GM18867 (cell line): ENCODE results near the gene PANX1.
"Not testable (repeated sequence)": the region's sequence is repeated elsewhere in the genome, so short reads cannot be mapped to it uniquely, and the experiment has no call there.

Experiments
- ATAC-seq: cut with Tn5 transposase; IDR thresholded peaks from one replicate; pipeline ENCODE4 v1.9.1; 2021; ENCODE audit warnings: mild to moderate bottlenecking, moderate library complexity; ENCODE audit not compliant: unreplicated experiment

Gene PANX1

DNA sequence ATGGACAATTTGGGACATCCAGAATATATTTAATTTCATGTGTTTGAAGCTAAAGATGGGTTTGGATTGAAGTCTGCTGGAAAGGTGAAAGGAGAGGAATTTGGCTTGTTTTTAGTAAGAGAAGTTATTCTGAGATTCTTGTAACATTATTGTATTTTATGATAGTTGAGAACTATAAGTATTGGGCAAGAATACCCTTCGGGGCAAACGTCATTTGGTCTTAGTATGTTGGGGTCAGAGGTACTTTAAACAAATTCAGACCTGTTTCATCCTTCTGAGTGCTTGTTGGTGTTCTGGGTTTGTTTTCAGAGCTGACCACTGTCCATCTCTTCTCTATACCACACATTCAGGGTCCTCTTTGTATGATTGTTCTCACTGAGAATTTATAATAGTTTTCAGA lies 19.5 kb downstream of the PANX1 start:
- no peak for ATAC-seq

DNA sequence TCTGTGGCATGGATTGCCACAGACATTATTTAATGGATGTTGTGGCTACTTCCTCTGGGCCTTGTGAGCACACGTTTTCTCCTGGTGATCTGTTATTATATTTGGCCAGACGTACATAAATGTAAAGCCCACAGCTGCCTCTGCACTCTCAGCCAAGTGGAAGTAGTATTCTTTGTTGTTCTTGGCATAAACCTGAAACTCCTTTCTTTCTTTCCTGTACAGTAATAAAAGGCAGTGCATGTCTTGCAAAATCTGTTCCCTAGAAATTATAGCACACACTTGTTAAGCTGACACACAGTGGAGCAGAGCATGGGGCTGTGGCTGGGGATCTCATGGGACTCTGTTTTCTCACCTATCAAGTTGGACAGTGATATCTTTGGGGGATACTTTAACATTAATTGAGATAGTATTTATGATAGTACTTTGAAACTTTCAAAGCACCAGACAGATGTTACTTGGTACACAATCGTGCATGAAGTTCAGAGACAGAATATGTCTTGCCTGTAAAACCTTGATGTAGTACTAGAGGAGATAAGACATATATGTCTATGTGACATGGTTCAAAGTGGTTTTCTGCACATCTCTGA lies 20.9 kb downstream of the PANX1 start:
- ATAC-seq = no peak

DNA sequence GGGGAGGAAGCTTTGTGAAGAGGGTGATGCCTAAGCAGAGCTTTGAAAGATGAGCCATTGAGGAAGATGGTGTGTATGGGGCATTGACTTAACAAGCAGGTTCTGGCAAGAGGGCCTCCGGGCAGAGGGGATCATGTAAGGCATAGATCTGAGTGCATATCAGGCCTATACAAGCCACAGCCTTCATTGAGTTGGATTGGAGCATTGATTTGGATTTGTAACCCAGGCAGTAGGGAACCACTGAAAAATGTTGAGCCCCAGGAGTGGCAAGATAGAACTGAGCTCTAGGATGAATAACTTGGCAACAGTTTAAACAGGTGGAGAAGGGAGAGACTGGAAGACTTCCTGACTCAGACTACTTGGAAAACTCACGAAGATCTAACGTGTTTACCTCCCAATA lies 21.4 kb downstream of the PANX1 start:
- ATAC-seq = no peak

DNA sequence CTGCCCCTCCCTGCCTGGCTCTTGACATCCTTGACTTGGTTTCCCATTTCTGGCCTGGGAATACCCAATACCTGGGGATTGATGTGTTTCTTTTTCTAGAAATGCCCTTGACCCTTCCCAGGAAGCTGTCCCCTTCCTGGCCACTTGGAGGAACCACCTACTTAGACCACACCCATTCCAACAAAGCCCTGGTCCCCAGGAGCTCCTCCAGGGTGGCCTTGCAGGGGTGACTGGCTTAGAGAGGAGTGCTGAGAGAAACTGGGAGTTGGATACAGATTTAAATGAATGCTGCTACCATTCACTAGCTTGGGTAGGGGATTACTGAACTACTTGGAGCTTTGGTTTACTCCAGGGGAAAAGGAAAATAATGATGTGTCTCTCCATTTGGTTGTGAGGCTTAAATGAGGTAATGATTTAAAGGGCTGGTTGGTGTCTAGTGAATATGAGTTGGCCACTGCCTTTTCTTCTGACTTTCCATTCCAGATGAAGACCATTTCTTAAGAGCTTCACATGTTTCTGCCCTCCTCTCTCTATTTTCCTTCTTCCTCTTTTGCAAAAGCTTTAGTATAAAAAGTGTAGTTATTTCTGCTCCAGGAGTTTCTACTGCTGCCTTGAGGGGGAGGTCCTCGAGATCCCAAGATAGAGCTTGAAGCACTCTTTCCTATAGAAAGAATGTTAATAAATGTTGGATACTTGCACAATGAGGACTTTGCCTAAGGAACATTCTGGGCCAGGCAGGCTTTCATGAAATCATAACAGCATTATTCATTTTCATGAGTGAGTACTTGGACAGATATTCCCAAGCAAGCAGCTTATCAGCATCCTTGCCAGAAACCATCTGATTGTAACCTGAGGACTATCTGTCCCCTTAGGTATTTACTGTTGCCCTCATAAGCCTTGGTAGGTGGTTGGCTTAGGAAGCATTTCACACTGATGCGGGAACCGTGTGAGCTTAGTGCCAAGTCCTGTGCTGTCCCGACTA lies 22.4 kb downstream of the PANX1 start:
- no peak for ATAC-seq

DNA sequence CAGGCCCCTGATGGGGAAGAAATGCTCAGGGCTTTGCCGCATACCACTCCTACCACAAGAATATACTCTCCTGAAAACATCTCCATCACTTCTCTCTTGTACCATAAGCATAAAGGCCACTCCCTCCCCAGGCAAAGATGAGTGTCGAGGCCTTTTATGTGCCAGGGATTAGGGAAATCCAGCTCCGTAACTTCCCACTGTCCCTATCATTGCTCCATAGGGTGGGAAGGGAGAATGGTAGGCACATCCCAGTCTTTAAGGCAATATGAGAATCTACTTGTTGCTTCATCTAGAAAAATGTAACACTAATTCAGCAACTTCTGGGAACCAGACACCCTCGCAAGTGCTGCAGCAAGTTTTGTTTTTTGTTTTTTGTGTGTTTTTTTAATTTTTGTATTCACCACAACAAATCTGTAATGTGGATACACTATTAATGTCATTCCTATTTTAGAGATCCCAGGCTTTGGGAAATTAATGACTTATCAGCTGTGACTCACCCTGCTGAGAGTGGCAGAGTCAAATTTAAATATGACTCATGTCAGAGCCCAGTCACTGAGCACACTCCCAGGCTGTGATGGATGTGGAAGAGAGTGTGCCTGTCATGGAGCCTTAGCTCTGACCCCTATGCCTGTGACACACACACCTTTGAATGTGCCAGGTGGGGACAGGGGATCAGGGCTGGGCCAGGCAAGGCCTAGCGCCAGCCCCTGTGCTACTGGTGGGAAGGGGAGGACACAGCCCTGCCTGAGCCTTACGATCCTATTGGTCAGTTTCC lies 23.4 kb downstream of the PANX1 start:
- peak; percentile 48 for ATAC-seq

DNA sequence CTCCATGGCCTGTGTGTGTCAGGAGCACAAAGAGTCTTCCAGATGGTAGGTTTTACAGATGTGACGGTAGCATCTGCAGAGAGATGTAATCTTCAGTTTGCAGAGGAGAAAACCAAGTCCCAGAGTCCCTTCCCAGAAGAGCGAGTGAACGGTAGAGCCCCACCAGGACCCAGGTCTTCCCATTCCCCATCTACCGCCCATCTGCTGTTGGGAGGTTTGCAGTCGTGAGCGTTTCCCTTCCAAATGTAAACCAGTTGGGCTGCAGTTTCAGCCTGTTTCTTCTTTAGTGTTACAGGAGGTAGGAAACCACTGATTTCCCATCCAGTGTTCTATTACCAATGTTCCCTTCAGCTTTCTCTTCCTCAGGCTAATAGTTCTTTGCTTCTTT lies 24.0 kb downstream of the PANX1 start:
- ATAC-seq = no peak

DNA sequence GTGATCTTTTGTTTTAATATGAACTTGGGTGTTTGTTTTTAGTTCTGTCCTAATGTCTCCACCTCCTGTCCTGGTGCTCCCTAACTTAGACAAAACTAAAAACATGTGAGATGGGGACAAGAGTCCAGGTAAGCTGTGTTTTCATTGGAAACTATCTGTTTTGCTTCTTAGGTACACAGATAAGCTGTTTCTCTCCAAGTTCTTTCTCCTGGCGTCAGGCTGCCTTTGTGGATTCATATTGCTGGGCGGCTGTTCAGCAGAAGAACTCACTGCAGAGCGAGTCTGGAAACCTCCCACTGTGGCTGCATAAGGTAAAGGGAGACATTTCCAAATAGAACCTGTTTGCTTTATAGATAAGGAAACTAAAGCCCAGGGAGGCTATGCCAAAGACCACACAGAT lies 24.7 kb downstream of the PANX1 start:
- no peak for ATAC-seq

DNA sequence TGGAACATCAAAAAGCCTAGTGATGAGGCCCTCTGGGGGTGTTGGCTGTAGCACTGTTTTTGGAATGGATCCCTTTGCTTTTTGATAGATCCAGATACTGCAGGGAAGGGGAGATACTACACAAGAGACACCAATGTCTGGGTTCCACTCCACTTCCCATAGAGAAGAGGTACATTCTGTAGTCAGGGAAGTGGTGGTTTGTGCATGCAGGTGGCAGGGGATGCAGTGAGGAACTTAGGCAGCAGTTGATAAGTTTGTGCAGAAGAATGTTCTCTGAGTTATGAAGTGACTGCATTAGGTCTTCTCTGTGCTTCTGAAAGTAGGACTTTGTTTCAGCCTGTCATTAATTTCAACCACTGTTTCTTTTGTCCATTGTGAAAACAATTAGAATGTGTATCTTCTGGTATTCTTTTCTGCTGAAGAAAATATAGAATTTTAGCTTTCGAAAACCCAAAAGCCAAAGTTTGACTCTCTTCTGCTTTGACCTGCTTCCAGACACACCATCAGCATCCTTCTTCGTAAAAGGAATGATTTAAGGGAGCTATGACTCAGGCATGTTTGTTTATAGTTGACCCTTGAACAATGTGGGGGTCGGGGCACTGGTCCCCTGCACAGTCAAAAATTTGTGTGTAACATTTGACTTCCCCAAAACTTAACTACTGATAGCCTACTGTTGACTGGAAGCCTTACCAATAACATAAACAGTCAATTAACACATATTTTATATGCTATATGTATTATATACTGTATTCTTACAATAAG lies 25.6 kb downstream of the PANX1 start:
- ATAC-seq = no peak

DNA sequence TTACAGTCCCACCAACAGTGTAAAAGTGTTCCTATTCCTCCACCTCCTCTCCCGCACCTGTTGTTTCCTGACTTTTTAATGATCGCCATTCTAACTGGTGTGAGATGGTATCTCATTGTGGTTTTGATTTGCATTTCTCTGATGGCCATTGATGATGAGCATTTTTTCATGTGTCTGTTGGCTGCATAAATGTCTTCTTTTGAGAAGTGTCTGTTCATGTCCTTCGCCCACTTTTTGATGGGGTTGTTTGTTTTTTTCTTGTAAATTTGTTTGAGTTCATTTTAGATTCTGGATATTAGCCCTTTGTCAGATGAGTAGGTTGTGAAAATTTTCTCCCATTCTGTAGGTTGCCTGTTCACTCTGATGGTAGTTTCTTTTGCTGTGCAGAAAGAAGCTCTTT lies 28.7 kb downstream of the PANX1 start:
- ATAC-seq = not testable (repeated sequence)

DNA sequence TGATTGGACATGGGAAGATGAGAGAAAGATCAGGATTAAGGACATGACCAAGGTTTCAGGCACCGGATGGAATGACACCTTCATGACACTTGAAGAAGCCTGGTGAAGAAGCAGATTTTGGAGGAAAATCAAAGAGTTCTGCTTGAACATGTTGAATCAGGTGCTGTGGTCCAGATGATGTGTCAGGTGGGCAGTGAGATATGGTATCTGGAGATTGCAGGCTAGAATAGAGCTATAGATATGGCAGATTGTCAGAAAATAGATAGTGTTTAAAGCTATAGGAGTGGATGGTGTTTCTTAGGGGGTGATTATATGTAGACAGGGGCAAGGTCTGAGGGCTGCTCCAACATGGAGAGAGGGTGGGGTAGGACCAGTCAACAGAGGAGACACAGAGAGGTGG lies 40.2 kb downstream of the PANX1 start:
- no peak for ATAC-seq

DNA sequence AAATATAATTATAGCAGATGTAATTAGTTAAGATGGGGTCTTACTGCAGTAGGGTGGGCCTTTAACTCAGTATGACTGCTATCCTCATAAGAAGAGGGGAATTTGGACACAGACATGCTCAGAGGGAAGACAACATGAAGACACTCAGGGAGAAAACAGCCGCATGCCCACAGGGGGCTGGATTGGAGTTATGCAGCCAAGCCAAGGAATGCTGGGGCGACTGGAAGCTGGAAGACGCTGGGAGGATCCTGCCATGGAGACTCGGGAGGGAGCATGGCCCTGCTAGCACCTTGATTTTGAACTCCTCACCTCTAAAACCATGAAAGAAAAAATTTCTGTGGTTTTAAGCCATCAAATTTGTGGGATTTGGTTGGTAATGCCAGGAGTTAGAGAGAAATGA lies 40.9 kb downstream of the PANX1 start:
- ATAC-seq = no peak

DNA sequence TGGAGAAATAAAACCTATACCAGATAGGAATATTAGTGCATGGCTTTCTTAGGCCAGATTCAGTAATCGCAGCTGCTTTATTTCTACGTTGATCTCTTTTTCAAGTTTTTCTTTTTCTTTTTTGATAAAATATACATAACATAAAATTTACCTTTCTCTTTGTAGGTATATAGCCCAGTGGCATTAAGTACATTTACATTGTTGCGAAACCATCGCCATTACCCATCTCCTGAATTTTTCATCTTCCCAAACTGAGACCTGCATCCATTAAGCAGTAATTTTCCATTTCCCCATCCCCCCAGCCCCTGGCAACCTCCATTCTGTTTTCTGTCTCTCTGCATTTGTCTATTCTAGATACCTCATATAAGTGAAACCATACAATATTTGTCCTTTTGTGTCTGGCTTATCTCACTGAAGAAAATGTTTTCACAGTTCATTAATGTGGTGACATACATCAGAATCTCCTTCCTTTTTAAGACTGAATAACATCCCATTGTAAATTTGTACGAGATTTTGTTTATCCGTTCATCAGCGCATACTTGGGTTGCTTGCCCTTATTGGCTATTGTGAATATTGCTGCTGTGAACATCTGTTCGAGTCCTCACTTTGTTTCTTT lies 41.4 kb downstream of the PANX1 start:
- ATAC-seq = no peak

DNA sequence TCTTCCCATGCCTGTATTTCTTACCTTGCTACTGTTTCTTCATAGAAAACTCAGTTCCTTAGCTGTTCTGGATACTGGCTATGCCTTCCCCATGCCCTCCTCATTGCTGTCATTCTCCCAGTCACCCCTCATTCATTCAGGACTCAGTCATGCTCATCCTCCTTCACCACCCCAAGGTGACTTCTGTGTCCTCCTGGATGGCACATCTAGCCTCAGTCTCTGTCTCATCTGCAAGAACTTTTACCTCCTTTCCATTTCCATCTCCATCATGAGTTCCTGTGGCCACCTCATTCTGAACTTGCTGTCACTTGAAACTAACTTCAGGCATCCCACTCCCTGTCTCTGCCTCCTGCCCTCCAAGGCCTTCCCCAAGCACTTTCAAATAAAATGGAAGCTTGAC lies 42.3 kb downstream of the PANX1 start:
- ATAC-seq = no peak

DNA sequence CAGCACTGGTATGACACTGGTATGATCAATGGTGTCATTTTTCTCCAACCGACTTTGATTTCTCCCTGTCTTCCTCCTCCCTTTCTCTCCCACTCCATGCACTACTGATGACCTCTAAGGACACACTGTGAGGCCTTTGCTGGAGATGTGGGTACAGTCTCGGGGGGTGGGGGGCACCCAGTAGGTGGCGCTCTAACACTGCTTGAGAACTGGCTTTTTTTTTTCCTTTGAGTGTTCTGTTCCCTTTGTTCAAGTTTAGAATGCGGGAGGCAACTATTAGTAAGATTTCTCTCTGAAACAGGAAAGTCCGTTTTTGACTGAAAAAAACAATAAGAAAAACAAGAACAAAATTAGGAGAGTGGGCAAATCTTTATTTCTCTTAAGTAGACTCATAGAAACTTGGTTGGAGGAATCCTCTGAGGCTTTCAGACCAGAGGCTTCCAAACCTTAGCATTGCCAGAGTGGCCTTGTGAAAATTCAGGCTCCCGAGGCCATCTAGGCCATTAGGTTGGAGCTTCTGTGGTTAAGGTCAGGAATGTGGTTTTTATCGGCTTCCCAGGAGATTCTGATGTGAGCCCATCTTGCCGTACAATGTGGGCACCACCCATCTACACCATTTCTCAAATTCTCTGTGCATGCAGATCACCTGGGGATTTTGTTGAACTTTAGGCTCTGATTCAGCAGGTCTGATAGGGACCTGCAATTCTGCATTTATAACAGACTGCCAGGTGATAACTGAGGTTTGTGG lies 43.2 kb downstream of the PANX1 start:
- ATAC-seq = peak; percentile 73

DNA sequence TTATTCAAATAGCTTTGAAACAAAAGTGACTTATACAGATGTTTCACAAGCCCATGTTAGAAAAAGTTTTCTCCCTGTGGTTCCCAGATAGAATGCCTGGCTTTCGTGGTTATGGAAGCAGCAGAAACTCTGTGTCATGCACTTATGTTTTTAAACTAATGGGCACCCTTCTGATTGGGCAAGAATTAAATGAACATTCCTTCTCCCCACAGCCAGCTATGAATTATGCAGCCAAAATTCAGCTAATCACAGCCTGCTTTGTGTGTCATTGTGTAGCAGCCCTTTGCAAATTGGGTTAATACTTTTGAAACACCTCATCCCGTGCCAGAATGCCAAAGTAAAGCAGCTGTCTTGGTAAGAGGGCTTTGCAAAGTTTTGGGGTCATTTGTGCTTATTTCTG lies 46.9 kb downstream of the PANX1 start:
- no peak for ATAC-seq

DNA sequence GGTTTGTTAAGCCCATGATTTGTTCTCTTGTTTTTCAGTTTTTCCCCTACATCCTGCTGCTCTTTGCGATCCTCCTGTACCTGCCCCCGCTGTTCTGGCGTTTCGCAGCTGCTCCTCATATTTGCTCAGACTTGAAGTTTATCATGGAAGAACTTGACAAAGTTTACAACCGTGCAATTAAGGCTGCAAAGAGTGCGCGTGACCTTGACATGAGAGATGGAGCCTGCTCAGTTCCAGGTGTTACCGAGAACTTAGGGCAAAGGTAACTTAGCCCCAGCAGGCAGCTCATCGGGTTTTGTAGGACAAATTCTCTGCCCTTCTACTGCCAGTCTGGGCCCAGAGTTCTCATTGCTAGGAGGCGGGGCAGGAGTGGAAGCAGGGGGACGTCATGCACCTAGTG lies 49.7 kb downstream of the PANX1 start:
- ATAC-seq = no peak

DNA sequence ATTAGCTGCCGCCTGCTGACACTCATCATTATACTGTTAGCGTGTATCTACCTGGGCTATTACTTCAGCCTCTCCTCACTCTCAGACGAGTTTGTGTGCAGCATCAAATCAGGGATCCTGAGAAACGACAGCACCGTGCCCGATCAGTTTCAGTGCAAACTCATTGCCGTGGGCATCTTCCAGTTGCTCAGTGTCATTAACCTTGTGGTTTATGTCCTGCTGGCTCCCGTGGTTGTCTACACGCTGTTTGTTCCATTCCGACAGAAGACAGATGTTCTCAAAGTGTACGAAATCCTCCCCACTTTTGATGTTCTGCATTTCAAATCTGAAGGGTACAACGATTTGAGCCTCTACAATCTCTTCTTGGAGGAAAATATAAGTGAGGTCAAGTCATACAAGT lies 51.1 kb downstream of the PANX1 start:
- ATAC-seq = no peak

DNA sequence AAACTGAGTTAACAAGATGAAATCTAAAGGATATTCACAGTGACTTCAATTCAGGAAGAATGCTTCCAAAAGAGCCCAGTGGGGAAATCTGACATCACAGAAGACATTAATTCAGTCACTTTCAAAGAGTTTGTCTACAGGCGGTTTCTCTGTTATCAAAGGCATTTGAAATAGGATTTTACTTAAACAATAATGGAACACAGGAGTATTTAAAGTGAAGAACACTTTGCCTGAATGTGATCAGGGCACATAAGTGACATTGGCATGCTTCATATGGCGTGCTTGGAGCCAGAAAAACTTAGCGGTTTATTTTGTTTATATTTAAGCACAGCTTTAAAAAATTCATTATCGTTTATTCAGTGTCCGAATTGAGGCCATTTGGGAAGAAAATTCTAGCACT lies 52.9 kb downstream of the PANX1 start:
- no peak for ATAC-seq

DNA sequence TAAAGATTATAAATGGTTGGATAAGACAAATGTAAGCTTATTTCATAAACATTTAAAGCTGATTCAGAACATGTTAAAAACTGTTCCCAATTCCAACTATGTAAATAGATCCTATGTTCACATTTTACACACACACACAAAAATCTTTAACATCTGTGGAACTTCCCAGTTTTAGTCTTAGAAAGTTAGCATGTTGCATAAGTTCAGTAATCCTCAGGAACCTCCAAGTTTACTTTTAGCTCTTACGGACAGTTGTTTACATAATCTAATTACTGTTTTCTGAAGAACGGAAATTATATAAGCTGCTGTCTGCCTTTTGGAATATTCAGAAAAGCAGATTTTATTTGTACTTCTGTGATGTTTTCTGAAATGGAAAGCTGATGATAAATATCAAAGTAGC lies 53.3 kb downstream of the PANX1 start:
- ATAC-seq = no peak
